A673 (cell line): Measurements from ENCODE around the gene IL11. TPM values are rescaled to one million over a fixed set of nuclear protein-coding genes. Genes with fewer than 3 reads are reported as not detected.

Experiments used
- BruUV-seq: library from RNA; stranded (reverse); fragments of 400-500 nt; replicated peaks from 2 replicates; lab custom pipeline; 2021; lab: Mats Ljungman, UMichigan
- CTCF ChIA-PET: fragments of 300-600 bp; sonication (Branson Sonifier 250); formaldehyde crosslinking; loops from one replicate; lab custom pipeline; 2022; ENCODE audit warnings: antibody characterized with exemption; lab: Charles Lee
- POLR2A ChIA-PET: fragments of 300-600 bp; sonication (Branson Sonifier 250); formaldehyde crosslinking; loops from one replicate; lab custom pipeline; 2022; ENCODE audit warnings: antibody characterized with exemption; ENCODE audit not compliant: low non-redundant PET; lab: Charles Lee
- DNase-seq: peaks from one replicate; pipeline ENCODE4 v3.0.0-alpha.2; 2015; ENCODE audit warnings: low spot score
- H3K27ac ChIP-seq: fragments of 200-600 bp; sonication (generic); 2 replicates; pipeline ENCODE4 v1.5.1; 2016; ENCODE audit warnings: mixed run types, low read depth, mild to moderate bottlenecking, mixed read lengths, antibody characterized with exemption, low read length; ENCODE audit not compliant: poor library complexity, severe bottlenecking
- H3K27me3 ChIP-seq: fragments of 200-600 bp; sonication (generic); replicated peaks from 2 replicates; pipeline ENCODE4 v1.6.1; 2017; ENCODE audit warnings: mixed run types, low read depth, mild to moderate bottlenecking, mixed read lengths, antibody characterized with exemption, low read length; ENCODE audit not compliant: insufficient read depth, poor library complexity
- H3K36me3 ChIP-seq: fragments of 200-600 bp; sonication (generic); 2 replicates; pipeline ENCODE4 v1.6.1; 2016; ENCODE audit warnings: mixed run types, mild to moderate bottlenecking, mixed read lengths, antibody characterized with exemption, low read length; ENCODE audit not compliant: insufficient read depth, poor library complexity, severe bottlenecking
- H3K4me1 ChIP-seq: fragments of 200-600 bp; sonication (generic); 2 replicates; pipeline ENCODE4 v1.6.1; 2017; ENCODE audit warnings: mixed run types, mild to moderate bottlenecking, mixed read lengths, antibody characterized with exemption, low read length; ENCODE audit not compliant: insufficient read depth, poor library complexity, severe bottlenecking
- H3K4me3 ChIP-seq: fragments of 200-600 bp; sonication (generic); 2 replicates; pipeline ENCODE4 v1.5.1; 2016; ENCODE audit warnings: low read depth, mixed run types, mild to moderate bottlenecking, mixed read lengths, low read length; ENCODE audit not compliant: poor library complexity, severe bottlenecking
- H3K9me3 ChIP-seq: fragments of 200-600 bp; sonication (generic); 2 replicates; pipeline ENCODE4 v1.6.1; 2016; ENCODE audit warnings: mixed run types, low read depth, mild to moderate bottlenecking, mixed read lengths, antibody characterized with exemption, low read length; ENCODE audit not compliant: poor library complexity, severe bottlenecking
- CTCF ChIP-seq: fragments of 300-800, 200-600 bp; sonication (generic); conservative IDR thresholded peaks from 2 replicates; pipeline ENCODE4 v1.5.1; 2017; ENCODE audit warnings: low read depth, mild to moderate bottlenecking, antibody characterized with exemption, low read length, moderate library complexity, mixed read lengths
- EZH2 ChIP-seq: fragments of 200-600 bp; sonication (generic); IDR thresholded peaks from 2 replicates; pipeline ENCODE4 v1.6.1; 2017; ENCODE audit warnings: borderline replicate concordance, low read depth, mild to moderate bottlenecking, mixed read lengths, antibody characterized with exemption, low read length; ENCODE audit not compliant: poor library complexity, severe bottlenecking
- intact Hi-C: fragments of 100-400 bp; cut with micrococcal nuclease; formaldehyde crosslinking; loops from one replicate; pipeline ENCODE4 v1.10.0; 2022; ENCODE audit not compliant: unreplicated experiment
- total RNA-seq: library from RNA; stranded (reverse); gene quantifications from 2 replicates; pipeline ENCODE4 v1.2.3, GENCODE V29; 2021

IL11 gene
- total RNA-seq, 1 experiment from 2014 or later = 0.47 TPM

DNA sequence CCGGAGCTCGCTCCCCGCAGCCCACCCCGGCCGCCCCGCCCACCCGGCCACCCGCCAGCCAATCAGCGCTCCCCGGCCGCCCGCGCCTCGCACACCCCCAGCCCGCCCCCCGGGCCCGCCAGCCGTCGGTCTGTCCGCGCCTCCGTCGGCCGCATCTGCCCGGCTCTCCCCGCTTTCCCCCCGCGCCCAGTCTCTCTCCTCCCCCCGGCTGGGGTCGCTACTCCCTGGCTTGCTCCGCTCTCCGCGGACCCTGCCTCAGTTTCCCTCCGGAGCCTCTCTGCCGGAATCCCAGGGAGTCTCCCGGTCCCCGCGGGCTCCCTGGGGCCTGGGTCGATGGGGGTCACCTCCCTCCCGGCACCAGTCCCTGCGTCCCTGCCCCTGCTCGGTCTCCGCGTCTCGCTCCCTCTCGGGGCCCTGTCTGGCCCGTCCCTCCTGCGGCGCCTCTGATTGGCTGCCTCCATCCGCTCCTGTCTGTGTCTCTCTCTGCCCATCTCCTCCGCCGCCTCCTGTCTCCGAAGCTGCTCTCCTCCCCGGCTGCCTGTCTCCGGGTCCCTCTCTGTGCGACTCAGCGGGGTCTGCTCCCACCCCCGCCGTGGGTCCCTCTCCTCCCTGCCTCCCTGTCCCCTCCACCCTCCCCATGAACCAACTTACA is 484 bp downstream of the IL11 start:
- CTCF ChIA-PET = interaction anchor here (0.6 kb wide), 1 partner anchor 165 kb away, joined by 10 read pairs; no protein-coding TSS in a partner anchor

DNA sequence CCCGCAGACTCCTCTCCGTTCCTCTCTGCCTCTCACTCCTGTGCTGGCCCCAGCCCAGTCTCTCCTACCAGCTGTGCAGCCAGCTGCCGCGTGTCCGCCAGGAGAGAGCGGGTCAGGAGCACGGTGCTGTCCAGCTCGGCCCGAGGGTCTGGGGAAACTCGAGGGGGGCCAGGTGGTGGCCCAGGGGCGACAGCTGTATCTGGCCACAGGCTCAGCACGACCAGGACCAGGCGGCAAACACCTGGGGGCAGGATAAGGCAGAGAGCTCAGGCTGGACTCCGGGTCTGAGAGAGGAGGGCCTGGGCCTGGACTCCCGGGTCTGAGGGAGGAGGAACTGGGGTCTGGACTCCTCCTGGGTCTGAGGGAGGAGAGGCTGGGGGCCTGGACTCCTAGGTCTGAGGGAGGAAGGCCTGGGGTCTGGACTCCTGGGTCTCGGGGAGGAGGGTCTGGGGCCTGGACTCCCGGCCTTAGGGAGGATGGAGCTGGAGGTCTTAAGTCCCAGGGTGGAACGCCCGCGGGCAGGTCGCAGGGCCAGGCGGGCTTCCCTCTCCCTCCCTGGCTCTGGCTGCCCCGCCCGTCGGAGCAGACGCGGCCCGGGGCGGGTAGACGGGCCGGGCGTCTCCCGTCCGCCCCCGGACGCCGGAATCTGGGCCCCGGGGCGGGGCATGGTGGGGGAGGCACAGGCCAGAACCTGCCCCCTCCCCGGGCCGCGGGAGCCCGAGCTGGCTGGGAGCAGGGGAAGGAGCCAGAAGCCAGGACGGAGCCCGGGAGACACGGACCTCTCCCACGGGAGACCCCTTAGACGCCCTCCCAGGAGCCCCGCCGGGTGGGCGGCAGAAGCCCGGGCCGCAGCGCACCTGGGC is 1.3 kb downstream of the IL11 start:
- H3K27me3 ChIP-seq = peaks cover 15% of the 10 kb centered on the region
- no peak for TF ChIP-seq CTCF
- TF ChIP-seq EZH2 = no peak
- ChIA-PET POLR2A (no interaction called here), CTCF (interaction anchor here (0.6 to 0.7 kb wide), 2 partner anchors 164 to 209 kb away, joined by 4 to 10 read pairs; no protein-coding TSS in a partner anchor)
- intact Hi-C loops = no loop called here
- no peaks in the 10 kb centered on the region for H3K36me3 ChIP-seq
- no peak overlapping the region for H3K27ac ChIP-seq
- H3K4me3 ChIP-seq = peak overlapping the region; percentile 27
- H3K4me1 ChIP-seq = no peaks in the 10 kb centered on the region
- no peak for DNase-seq
- no peaks in the 10 kb centered on the region for H3K9me3 ChIP-seq
- no TSS peak for BruUV-seq

More for the DNA sequence above, 484 bp downstream of the IL11 start:
- Histone ChIP-seq H3K36me3 (no peaks in the 10 kb centered on the region), H3K27ac (no peak overlapping the region), H3K4me3 (peak overlapping the region; percentile 45), H3K9me3 (no peaks in the 10 kb centered on the region), H3K4me1 (no peaks in the 10 kb centered on the region), H3K27me3 (peaks cover 15% of the 10 kb centered on the region)
- TF ChIP-seq CTCF = no peak
- intact Hi-C loops = no loop called here
- DNase-seq = peak; percentile 77
- no TSS peak for BruUV-seq
- POLR2A ChIA-PET = no interaction called here

- CTCF ChIA-PET = interaction anchor here (0.7 kb wide), 1 partner anchor 209 kb away, joined by 4 read pairs; no protein-coding TSS in a partner anchor
- intact Hi-C loops = no loop called here
- TF ChIP-seq CTCF = no peak
- no peak for TF ChIP-seq EZH2
- Histone ChIP-seq H3K27me3 (peaks cover 15% of the 10 kb centered on the region), H3K36me3 (no peaks in the 10 kb centered on the region), H3K4me3 (no peak overlapping the region), H3K4me1 (no peaks in the 10 kb centered on the region), H3K27ac (no peak overlapping the region), H3K9me3 (no peaks in the 10 kb centered on the region)
- POLR2A ChIA-PET = no interaction called here
- no TSS peak for BruUV-seq
- DNase-seq = no peak
Measured at GRCh38 chr19:55368106-55368505, 2.2 kb downstream of the IL11 start.
